T-helper 1 cell treated with Interleukin-12 subunit alpha and Interleukin-12 subunit beta and Interleukin-4 antibody, amounts not matched to agents 30 ng/mL and 1 ng/mL, for 36 hours (primary cell): Measurements from ENCODE around the gene PUSL1. TPM values are rescaled to one million over a fixed set of nuclear protein-coding genes. Genes with fewer than 3 reads are reported as not detected.

ENCODE experiments used
- total RNA-seq: library from RNA; stranded (reverse); gene quantifications from 2 replicates; pipeline ENCODE4 v1.2.3, GENCODE V29; 2022

Gene PUSL1
- total RNA-seq, 1 donor from 2014 or later, result 20.6 TPM

Other genes starting within 250 kb of the PUSL1 start
- not detected in 2 replicates for gene RNF223, start 234.3 kb upstream of the PUSL1 start, total RNA-seq
- 22.9 and 23.7 TPM in 2 replicates for gene C1orf159, start 192.5 kb upstream of the PUSL1 start, total RNA-seq
- 1.7 and 3.7 TPM in 2 replicates for gene TTLL10, start 134.7 kb upstream of the PUSL1 start, total RNA-seq
- 175 and 176 TPM in 2 replicates for gene TNFRSF18, start 102.0 kb upstream of the PUSL1 start, total RNA-seq
- gene TNFRSF4, start 94.4 kb upstream of the PUSL1 start, total RNA-seq, result 406 and 418 TPM in 2 replicates
- gene SDF4, start 76.6 kb upstream of the PUSL1 start, total RNA-seq, result 161 and 167 TPM in 2 replicates
- gene B3GALT6, start 76.4 kb upstream of the PUSL1 start, total RNA-seq, result 30.8 and 32.5 TPM in 2 replicates
- 1.5 and 3.5 TPM in 2 replicates for gene C1QTNF12, start 61.9 kb upstream of the PUSL1 start, total RNA-seq
- 85.1 and 87.7 TPM in 2 replicates for gene UBE2J2, start 34.7 kb upstream of the PUSL1 start, total RNA-seq
- 2.8 and 4.6 TPM in 2 replicates for gene SCNN1D, start 28.2 kb upstream of the PUSL1 start, total RNA-seq
- gene ACAP3, start 667 bp upstream of the PUSL1 start, total RNA-seq, result 60.9 and 62.5 TPM in 2 replicates
- gene INTS11, start 16.1 kb downstream of the PUSL1 start, total RNA-seq, result 129 and 134 TPM in 2 replicates
- gene CPTP, start 16.2 kb downstream of the PUSL1 start, total RNA-seq, result 20.4 and 20.8 TPM in 2 replicates
- gene TAS1R3, start 22.7 kb downstream of the PUSL1 start, total RNA-seq, result 1.0 and 1.2 TPM in 2 replicates
- 39.1 and 43.8 TPM in 2 replicates for gene DVL1, start 40.8 kb downstream of the PUSL1 start, total RNA-seq
- gene MXRA8, start 50.0 kb downstream of the PUSL1 start, total RNA-seq, result 0.25 and 0.27 TPM in 2 replicates
- 104 and 114 TPM in 2 replicates for gene AURKAIP1, start 66.6 kb downstream of the PUSL1 start, total RNA-seq
- 119 and 120 TPM in 2 replicates for gene CCNL2, start 90.7 kb downstream of the PUSL1 start, total RNA-seq
- 138 and 139 TPM in 2 replicates for gene MRPL20, start 98.7 kb downstream of the PUSL1 start, total RNA-seq
- not detected in 2 replicates for gene ANKRD65, start 112.7 kb downstream of the PUSL1 start, total RNA-seq
- 1.6 and 2.0 TPM in 2 replicates for gene VWA1, start 127.1 kb downstream of the PUSL1 start, total RNA-seq
- 0.56 and 1.5 TPM in 2 replicates for gene ATAD3C, start 141.1 kb downstream of the PUSL1 start, total RNA-seq
- 48.7 and 50.9 TPM in 2 replicates for gene ATAD3B, start 163.2 kb downstream of the PUSL1 start, total RNA-seq
- gene ATAD3A, start 203.6 kb downstream of the PUSL1 start, total RNA-seq, result 47.3 and 49.8 TPM in 2 replicates
- gene TMEM240, start 232.0 kb downstream of the PUSL1 start, total RNA-seq, result 0.39 and 0.63 TPM in 2 replicates